ENCODE measurements around the gene LMNTD2. TPM values are rescaled to one million over a fixed set of nuclear protein-coding genes. Genes with fewer than 3 reads are reported as not detected.

LMNTD2 gene
- polyA plus RNA-seq, 2 of the 4 experiments (the other 2 are of a cell fraction): 2.2 to 3.5 TPM

DNA sequence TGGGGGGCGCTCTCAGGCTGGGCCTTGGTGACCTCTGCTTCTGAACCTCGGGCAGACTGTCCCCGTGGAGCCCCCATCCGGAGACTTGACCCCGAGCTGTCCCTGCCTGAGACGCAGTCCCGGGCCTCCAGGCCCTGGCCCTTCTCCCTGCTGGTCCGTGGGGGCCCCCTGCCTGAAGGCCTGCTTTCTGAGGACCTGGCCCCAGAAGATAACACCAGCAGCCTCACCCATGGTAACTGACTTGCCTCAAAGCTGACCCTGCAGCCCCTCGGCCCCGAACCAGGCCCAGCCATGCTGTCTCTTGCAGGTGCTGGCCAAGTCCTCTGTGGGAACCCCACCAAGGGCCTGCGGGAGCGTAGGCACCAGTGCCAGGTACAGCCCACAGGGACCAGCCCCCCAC lies 8.9 kb downstream of the LMNTD2 start:
- Histone ChIP-seq H3K9me3 (no peaks in the 10 kb centered on the region), H3K27ac (no peak overlapping the region; a peak in 1 of 6 replicates), H3K4me3 (no peak overlapping the region), H3K4me1 (peaks cover 14% of the 10 kb centered on the region; the same call in 2 of the 3 replicates), H3K4me2 (no peak overlapping the region)
- ChIA-PET CTCF (interaction anchor here (0.7 to 1.3 kb wide), 4 partner anchors 14 to 208 kb away, joined by 3 to 4 read pairs (median 4); no protein-coding TSS in a partner anchor), POLR2A (interaction anchor here (0.6 to 1.0 kb wide), 3 partner anchors 24 to 438 kb away, joined by 3 to 5 read pairs (median 3); partner anchors contain the start of gene DEAF1)
- 100% methylated on average over 2 of the region's 12 CpGs for WGBS (ENCODE audit: missing lambda C conversion rate)
- FAIRE-seq: no peak
- TF ChIP-seq RFX5 (IDR thresholded peaks at IDR 0.05) (no peak), MAZ (IDR thresholded peaks at IDR 0.05; ENCODE audit: borderline replicate concordance, low read depth, low read length) (no peak), ATOH8 (CRISPR knock-in tag; IDR thresholded peaks at IDR 0.05; ENCODE audit: low read depth) (no peak), FOSL2 (IDR thresholded peaks at IDR 0.05) (no peak), FOSL2 (CRISPR knock-in tag; IDR thresholded peaks at IDR 0.05) (no peak), NPAS2 (CRISPR knock-in tag; IDR thresholded peaks at IDR 0.05; ENCODE audit: borderline replicate concordance) (no peak)
- no peak for ATAC-seq
- no peak for DNase-seq (ENCODE audit: low read depth in 1 of 2, low spot score in 1 of 2)

DNA sequence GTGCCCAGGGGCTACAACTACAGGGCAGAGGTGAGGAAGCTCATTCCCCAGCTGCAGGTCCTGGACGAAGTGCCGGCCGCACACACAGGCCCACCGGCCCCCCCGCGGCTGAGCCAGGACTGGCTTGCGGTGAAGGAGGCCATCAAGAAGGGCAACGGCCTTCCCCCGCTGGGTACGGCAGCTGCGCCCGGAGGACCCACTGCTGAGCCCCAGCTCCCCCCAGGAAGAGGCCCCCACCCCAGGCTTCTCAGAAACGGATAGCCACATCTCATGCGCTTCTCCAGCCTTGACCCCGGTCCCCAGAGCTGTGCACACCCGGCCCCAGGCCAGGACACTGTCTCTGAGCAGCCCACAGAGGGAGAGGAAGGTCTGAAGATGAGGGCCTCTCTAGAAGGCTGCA lies 9.4 kb downstream of the LMNTD2 start:
- H3K27ac ChIP-seq: no peak overlapping the region; a peak in 1 of 6 replicates
- no peak overlapping the region for H3K4me2 ChIP-seq
- POLR2A ChIA-PET: interaction anchor here (0.6 kb wide), 2 partner anchors 144 to 438 kb away, joined by 3 to 5 read pairs; partner anchors contain the start of gene DEAF1
- FAIRE-seq (no peak), DNase-seq (ENCODE audit: low read depth in 1 of 2, low spot score in 1 of 2) (no peak), ATAC-seq (no peak)
- H3K4me3 ChIP-seq: no peak overlapping the region
- TF ChIP-seq POLR2AphosphoS2 (conservative IDR thresholded peaks at IDR 0.05; ENCODE audit: low read length) (no peak), SREBF2 (IDR thresholded peaks at IDR 0.05) (no peak), NFE2L2 (conservative IDR thresholded peaks at IDR 0.05; ENCODE audit: low read length) (no peak), CHD2 (IDR thresholded peaks at IDR 0.05; ENCODE audit: low read length, partially characterized antibody) (no peak), ZFP36 (IDR thresholded peaks at IDR 0.05; ENCODE audit: borderline replicate concordance, partially characterized antibody) (no peak), SMC3 (IDR thresholded peaks at IDR 0.05) (no peak), EP300 (IDR thresholded peaks at IDR 0.05) (no peak), E2F6 (IDR thresholded peaks at IDR 0.05; ENCODE audit: borderline replicate concordance, low read depth) (no peak), ZNF302 (CRISPR knock-in tag; IDR thresholded peaks at IDR 0.05) (no peak), BCL3 (IDR thresholded peaks at IDR 0.05) (no peak), MYC (IDR thresholded peaks at IDR 0.05; ENCODE audit: borderline replicate concordance, low read length) (no peak), RAD21 (conservative IDR thresholded peaks at IDR 0.05 in 1 of 2, IDR thresholded peaks at IDR 0.05 in 1 of 2) (no peak), GATA3 (IDR thresholded peaks at IDR 0.05; ENCODE audit: borderline replicate concordance) (no peak)
- TF ChIP-seq, protein P1, sequence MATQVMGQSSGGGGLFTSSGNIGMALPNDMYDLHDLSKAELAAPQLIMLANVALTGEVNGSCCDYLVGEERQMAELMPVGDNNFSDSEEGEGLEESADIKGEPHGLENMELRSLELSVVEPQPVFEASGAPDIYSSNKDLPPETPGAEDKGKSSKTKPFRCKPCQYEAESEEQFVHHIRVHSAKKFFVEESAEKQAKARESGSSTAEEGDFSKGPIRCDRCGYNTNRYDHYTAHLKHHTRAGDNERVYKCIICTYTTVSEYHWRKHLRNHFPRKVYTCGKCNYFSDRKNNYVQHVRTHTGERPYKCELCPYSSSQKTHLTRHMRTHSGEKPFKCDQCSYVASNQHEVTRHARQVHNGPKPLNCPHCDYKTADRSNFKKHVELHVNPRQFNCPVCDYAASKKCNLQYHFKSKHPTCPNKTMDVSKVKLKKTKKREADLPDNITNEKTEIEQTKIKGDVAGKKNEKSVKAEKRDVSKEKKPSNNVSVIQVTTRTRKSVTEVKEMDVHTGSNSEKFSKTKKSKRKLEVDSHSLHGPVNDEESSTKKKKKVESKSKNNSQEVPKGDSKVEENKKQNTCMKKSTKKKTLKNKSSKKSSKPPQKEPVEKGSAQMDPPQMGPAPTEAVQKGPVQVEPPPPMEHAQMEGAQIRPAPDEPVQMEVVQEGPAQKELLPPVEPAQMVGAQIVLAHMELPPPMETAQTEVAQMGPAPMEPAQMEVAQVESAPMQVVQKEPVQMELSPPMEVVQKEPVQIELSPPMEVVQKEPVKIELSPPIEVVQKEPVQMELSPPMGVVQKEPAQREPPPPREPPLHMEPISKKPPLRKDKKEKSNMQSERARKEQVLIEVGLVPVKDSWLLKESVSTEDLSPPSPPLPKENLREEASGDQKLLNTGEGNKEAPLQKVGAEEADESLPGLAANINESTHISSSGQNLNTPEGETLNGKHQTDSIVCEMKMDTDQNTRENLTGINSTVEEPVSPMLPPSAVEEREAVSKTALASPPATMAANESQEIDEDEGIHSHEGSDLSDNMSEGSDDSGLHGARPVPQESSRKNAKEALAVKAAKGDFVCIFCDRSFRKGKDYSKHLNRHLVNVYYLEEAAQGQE (IDR thresholded peaks at IDR 0.05): no peak
- TF ChIP-seq, protein P2, sequence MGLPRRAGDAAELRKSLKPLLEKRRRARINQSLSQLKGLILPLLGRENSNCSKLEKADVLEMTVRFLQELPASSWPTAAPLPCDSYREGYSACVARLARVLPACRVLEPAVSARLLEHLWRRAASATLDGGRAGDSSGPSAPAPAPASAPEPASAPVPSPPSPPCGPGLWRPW (IDR thresholded peaks at IDR 0.05): no peak
- WGBS (ENCODE audit: missing lambda C conversion rate): 77% methylated on average over 7 of the region's 16 CpGs
- H3K4me1 ChIP-seq: peaks cover 14% of the 10 kb centered on the region; the same call in 2 of the 3 replicates
- CTCF ChIA-PET: interaction anchor here (0.7 to 1.3 kb wide), 4 partner anchors 15 to 208 kb away, joined by 3 to 4 read pairs (median 4); no protein-coding TSS in a partner anchor
- H3K9me3 ChIP-seq: no peaks in the 10 kb centered on the region
